ENCODE data around the gene SEBOX. TPM values are rescaled to one million over a fixed set of nuclear protein-coding genes. Genes with fewer than 3 reads are reported as not detected.

The SEBOX gene
- total and polyA plus RNA-seq, 2 donors (not counting 1 experiment from before 2014, with no cell fraction given): not detected

- peaks cover 3 to 37% of the 10 kb centered on the region in 2 experiments for H3K36me3 ChIP-seq (replicated peaks in 1 of 2; ENCODE audit: control extremely low read depth in 1 of 2, control insufficient read depth in 1 of 2, extremely low read depth in 1 of 2, insufficient read depth in 2 of 2, low read length in 1 of 2)
- DNase-seq (no peak), ATAC-seq (ENCODE audit: low read depth) (no peak)
- H3K4me2 ChIP-seq (replicated peaks; ENCODE audit: low read depth, low read length, poor library complexity, severe bottlenecking): no peak overlapping the region
- H3K4me1 ChIP-seq (ENCODE audit: control insufficient read depth in 2 of 2, insufficient read depth in 2 of 2, low read length in 2 of 2): peaks cover 9 to 16% of the 10 kb centered on the region in 2 donors
- H3K27ac ChIP-seq (ENCODE audit: low read length in 2 of 2): no peak overlapping the region
- no peak for TF ChIP-seq EZH2 (IDR thresholded peaks at IDR 0.05; ENCODE audit: borderline replicate concordance, insufficient read depth, low read depth, low read length, poor library complexity, severe bottlenecking)
- no peak for TF ChIP-seq CTCF (IDR thresholded peaks at IDR 0.05)
- POLR2A ChIA-PET: no interaction called here
- H2AFZ ChIP-seq (ENCODE audit: insufficient read depth, low read depth, low read length, poor library complexity, severe bottlenecking): no peak overlapping the region
- CTCF ChIA-PET: interaction anchor here (1.0 kb wide), 1 partner anchor 154 kb away, joined by 3 read pairs; no protein-coding TSS in a partner anchor
- H3K4me3 ChIP-seq (ENCODE audit: control extremely low read depth in 1 of 5, extremely low read depth in 1 of 5, insufficient read depth in 1 of 5, low read depth in 2 of 5, low read length in 4 of 5): no peak overlapping the region
- H3K27me3 ChIP-seq (replicated peaks in 1 of 4; ENCODE audit: control extremely low read depth in 1 of 4, control insufficient read depth in 3 of 4, insufficient read depth in 4 of 4, low read length in 3 of 4): peaks cover 0 to 28% (median 0%) of the 10 kb centered on the region in 4 experiments
- peaks cover 3% of the 10 kb centered on the region for H3K79me2 ChIP-seq (ENCODE audit: control insufficient read depth, insufficient read depth, low read length)
- Mint-ChIP-seq H3K4me1 (peaks cover 19% of the 10 kb centered on the region), H3K9me3 (ENCODE audit: insufficient read depth) (no peaks in the 10 kb centered on the region), H3K4me3 (no peak overlapping the region), H3K27me3 (peaks cover 14% of the 10 kb centered on the region), H3K27ac (no peak overlapping the region)
- peaks cover 4% of the 10 kb centered on the region for H4K20me1 ChIP-seq (ENCODE audit: control insufficient read depth, insufficient read depth, low read length, poor library complexity, severe bottlenecking)
- H3K9me3 ChIP-seq (ENCODE audit: control extremely low read depth in 1 of 3, control insufficient read depth in 2 of 3, insufficient read depth in 1 of 3, low read length in 2 of 3): peaks cover 0 to 4% (median 0%) of the 10 kb centered on the region in 3 donors
- H3K9ac ChIP-seq (ENCODE audit: low read length): no peak overlapping the region
- intact Hi-C loops (cut with micrococcal nuclease): no loop called here
- 98% methylated on average over 11 of the region's 11 CpGs for WGBS (ENCODE audit: insufficient coverage)
These were observed 23.1 kb upstream of the SEBOX start for GRCh38 chr17:28388106-28388505.

GRCh38 chr17:28386391-28386790 is 21.4 kb upstream of the SEBOX start:
- Mint-ChIP-seq H3K27me3 (peaks cover 27% of the 10 kb centered on the region), H3K27ac (no peak overlapping the region), H3K4me1 (peaks cover 23% of the 10 kb centered on the region), H3K4me3 (no peak overlapping the region), H3K9me3 (ENCODE audit: insufficient read depth) (no peaks in the 10 kb centered on the region)
- ATAC-seq (ENCODE audit: low read depth) (no peak), DNase-seq (no peak)
- Histone ChIP-seq H3K9me3 (ENCODE audit: control extremely low read depth in 1 of 3, control insufficient read depth in 2 of 3, insufficient read depth in 1 of 3, low read length in 2 of 3) (peaks cover 0 to 4% (median 0%) of the 10 kb centered on the region in 3 donors), H4K20me1 (ENCODE audit: control insufficient read depth, insufficient read depth, low read length, poor library complexity, severe bottlenecking) (peaks cover 4% of the 10 kb centered on the region), H3K9ac (ENCODE audit: low read length) (no peak overlapping the region), H3K4me1 (ENCODE audit: control insufficient read depth in 2 of 2, insufficient read depth in 2 of 2, low read length in 2 of 2) (peaks cover 13 to 20% of the 10 kb centered on the region in 2 donors), H3K36me3 (replicated peaks in 1 of 2; ENCODE audit: control extremely low read depth in 1 of 2, control insufficient read depth in 1 of 2, extremely low read depth in 1 of 2, insufficient read depth in 2 of 2, low read length in 1 of 2) (peaks cover 3 to 29% of the 10 kb centered on the region in 2 experiments), H2AFZ (ENCODE audit: insufficient read depth, low read depth, low read length, poor library complexity, severe bottlenecking) (no peak overlapping the region), H3K4me2 (replicated peaks; ENCODE audit: low read depth, low read length, poor library complexity, severe bottlenecking) (no peak overlapping the region), H3K4me3 (ENCODE audit: control extremely low read depth in 1 of 5, extremely low read depth in 1 of 5, insufficient read depth in 1 of 5, low read depth in 2 of 5, low read length in 4 of 5) (no peak overlapping the region), H3K79me2 (ENCODE audit: control insufficient read depth, insufficient read depth, low read length) (peaks cover 3% of the 10 kb centered on the region), H3K27me3 (replicated peaks in 1 of 4; ENCODE audit: control extremely low read depth in 1 of 4, control insufficient read depth in 3 of 4, insufficient read depth in 4 of 4, low read length in 3 of 4) (peaks cover 0 to 31% (median 2%) of the 10 kb centered on the region in 4 experiments), H3K27ac (ENCODE audit: low read length in 2 of 2) (no peak overlapping the region)
- POLR2A ChIA-PET: no interaction called here
- no peak for TF ChIP-seq EZH2 (IDR thresholded peaks at IDR 0.05; ENCODE audit: borderline replicate concordance, insufficient read depth, low read depth, low read length, poor library complexity, severe bottlenecking)
- no peak for TF ChIP-seq CTCF (IDR thresholded peaks at IDR 0.05)
- CTCF ChIA-PET: interaction anchor here (1.6 kb wide), 1 partner anchor 30 kb away, joined by 5 read pairs; no protein-coding TSS in a partner anchor
- intact Hi-C loops (cut with micrococcal nuclease): no loop called here

Measured in B cell (primary cell).